NCI-H460 (cell line): Measurements from ENCODE around the gene MAPRE3. TPM values are rescaled to one million over a fixed set of nuclear protein-coding genes. Genes with fewer than 3 reads are reported as not detected.

Source experiments
- DNase-seq: peaks from one replicate; pipeline ENCODE4 v3.0.0-alpha.2; 2016; ENCODE audit warnings: low read depth; ENCODE audit errors: extremely low read depth
- total RNA-seq: library from RNA; depleted of rRNA; stranded (reverse); fragments of >200 nt; shearing (Covaris generic); gene quantifications from 2 replicates; pipeline ENCODE4 v1.2.3, GENCODE V29; 2014

Gene MAPRE3
- total RNA-seq, 1 experiment from 2014 or later = 4.0 TPM

DNA sequence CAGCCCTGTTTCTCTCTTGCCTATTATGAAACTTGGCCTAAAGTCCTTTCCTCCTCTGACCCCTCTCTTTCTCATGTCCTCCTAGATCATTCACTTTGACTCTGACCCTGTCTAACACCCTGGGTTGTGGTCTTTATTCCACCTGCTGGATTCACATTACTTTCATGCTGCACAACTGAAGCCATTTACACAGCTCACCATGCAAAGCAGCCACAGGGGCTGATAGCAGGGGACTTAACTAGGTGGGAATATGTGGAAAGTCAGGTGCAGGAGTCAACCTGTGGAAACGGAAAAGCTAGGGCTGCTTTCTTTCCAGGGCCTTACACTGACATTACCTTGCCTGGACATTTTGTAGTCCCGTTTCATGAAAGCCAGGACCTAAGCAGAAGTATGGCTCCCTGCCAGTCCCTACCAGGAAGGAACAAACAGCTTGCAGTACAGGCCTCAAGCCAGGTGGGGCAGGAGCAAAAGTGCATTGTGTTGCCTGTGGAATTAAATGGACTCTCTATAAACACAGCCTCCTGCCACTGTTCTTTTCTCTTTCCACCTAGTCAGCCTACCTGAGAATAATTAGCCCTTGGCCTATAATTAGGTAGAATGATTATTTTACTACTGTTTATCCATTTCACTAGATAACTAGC, 11.8 kb downstream of the MAPRE3 start:
- peak; percentile 11 for DNase-seq

DNA sequence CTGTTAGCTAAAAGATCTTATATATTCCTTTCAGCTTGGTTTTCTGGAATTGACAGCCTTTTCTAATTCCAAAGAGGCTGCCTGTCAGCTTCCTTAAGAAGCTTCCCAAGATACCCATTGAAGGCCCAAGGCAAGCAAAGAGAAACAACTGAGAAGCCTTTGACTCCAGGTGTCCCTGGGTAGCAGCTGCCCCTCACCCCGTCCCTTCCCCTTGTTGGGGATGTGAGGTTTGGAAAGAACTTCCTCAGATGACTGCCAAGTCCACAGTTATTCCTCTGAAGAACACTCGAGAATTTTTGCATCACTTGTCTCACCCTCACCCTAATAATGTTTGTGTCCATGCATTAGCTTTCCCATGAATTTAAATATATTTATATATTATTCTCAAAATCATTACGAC, 13.3 kb downstream of the MAPRE3 start:
- no peak for DNase-seq

DNA sequence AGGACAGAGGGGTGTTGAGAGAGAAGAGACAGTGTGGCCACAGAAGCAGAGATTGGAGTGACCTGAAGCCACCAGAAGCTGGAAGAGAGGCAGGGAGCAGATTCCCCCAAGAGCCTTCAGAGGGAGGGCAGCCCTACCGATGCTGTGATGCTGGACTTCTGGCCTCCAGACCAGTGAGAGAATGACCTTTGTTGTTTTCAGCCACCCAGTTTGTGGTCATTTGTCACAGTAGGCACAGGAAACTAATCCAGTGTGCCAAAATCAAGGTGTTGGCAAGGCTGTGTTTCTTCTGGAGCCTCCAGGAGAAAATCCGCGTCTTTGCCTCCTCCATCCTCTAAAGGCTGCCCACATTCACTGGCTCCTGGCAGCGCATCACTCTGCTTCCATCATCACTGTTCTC, 15.4 kb downstream of the MAPRE3 start:
- DNase-seq = no peak

DNA sequence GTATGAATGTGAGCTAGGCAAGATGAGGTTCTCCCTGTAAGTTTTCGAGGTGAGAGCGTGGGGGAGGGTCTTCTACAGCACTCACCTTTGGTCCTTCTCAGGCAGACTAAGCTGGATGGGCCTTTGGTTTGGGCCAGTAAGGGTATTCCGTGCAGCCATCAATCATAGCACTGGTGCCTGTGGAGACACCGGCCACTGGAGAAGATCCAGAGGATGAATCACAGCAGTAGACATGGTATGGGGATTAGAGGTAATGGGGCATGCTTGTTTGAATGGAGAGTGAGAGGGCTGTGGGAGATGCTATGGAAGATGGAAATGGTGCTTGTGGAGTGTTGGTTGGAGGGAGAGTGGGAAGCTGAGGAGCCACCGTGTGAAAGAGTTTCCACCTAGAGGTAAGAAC, 16.1 kb downstream of the MAPRE3 start:
- DNase-seq = no peak

DNA sequence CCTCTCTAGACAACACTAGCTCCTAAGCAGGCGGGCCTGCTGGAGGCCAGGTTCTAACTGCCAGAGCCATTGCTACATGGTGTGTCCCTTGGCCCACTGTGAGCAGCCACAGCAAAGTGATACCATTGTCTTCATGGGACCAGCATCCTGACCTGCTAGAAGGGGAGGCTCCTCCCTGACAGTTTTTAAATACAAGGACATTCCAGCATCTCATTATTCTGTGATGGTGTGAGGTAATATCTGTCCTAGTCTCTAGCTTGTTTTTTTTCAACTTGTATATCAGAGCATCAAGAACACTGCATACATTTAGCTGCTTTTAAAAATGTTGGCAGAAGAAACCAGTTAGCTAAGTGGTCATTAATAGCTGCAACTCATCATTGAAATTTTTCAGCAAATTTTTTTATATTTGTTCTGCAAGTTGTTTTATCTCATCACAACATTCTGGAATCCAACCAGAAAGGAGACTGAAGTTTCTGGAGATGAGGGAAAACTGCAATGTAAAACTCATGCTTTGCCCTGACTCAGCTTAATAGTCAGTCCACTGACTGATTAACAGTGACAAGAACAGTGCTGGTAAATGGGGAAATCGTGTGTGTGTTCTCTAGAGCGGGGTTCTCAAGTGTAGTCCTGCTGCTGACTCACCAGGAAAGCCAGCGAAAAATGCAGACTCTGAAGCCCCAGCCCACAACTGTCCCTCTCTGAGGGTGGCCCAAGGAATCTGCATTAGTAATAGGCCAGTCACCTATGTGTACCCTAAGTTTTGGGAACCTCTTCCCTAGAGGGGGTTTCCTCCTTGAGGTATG, 17.8 kb downstream of the MAPRE3 start:
- no peak for DNase-seq

DNA sequence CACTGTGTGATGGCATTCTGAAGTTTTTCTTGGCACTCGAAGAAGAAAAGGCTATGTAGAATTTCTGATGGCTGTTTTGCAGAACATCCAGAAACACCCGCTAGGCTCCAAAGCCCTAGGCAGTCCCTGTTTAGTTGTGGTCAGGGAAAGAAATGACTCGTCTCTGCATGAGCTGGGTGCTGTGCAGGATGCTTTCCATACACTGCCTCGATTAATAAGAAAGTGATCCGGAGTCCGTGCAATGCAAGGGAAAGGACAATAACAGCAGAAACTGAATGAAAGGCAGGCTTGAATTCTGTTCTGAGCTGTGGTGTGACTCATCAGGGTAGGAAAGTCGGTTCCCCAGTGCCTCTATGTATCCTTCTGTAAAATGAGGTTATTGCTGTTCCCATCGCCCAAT, 18.7 kb downstream of the MAPRE3 start:
- no peak for DNase-seq

DNA sequence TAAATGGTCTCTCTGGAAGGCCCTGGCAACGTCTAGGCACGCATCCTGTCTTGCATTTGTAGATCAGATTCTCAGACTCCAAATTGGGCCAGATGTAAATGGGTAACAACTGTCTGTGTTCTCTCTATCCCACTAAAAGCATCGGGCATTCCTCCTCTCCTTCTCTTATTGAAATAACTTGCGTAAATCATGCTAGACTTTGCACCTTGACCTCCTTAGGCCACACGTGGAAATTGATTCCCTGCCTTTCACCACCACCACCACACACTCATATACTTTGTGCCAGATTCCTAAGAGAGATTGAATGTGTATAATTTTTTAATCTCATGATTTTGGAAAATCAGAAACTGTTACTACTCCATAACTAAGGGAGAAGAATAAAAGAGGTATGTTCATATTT, 21.3 kb downstream of the MAPRE3 start:
- no peak for DNase-seq

DNA sequence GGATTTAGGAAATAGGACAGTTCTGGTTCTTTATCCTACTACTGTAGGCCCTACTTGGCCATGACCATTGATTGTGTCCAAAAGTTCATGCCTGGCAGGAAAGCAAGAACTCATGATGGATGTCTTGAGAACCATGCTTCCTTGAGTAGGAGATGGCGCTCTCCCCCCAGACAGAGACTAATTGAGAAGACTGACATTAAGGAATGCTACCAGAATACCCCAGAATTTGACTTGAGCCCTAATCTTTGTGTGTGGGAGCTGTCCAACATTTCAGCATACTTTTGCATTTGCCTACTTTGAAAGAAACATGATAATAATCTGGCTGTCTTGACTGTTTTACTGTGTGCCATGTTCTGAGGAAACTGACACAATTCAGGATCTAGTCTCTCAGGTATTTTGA, 23.3 kb downstream of the MAPRE3 start:
- no peak for DNase-seq

DNA sequence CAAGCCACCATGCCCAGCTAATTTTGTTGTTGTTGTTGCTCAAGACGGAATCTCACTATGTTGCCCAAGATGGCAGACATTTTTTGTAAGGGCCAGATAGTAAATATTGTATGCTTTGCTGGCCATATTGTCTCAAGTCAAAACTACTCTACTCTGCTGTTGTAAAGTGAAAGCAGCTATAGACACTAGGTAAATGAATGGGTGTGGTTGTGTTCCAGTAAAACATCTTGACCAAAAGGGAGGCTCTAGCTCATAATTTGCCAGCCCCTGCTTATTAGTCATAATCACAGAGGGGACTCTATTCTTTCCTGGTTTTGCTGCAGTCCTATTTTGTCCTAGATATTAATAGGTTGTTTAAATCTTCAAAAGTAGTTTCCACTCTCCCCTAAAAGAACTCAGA, 24.5 kb downstream of the MAPRE3 start:
- DNase-seq = no peak

DNA sequence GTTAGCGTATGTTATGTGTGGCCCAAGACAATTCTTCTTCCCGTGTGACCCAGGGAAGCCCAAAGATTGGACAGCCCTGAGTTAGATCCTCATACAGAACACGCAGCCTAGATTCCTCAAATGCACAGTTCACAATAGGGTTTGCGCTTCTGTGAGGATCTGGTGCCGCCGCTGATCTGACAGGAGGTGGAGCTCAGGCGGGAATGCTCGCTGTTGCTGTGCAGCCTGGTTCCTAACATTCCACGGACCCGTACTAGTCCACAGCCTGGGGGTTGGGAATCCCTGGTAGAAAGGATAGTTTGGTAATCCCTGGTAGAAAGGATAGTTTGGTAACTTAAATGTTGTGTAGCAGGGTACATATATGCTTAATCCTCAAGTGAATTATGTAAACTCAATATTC, 27.0 kb downstream of the MAPRE3 start:
- DNase-seq = no peak

DNA sequence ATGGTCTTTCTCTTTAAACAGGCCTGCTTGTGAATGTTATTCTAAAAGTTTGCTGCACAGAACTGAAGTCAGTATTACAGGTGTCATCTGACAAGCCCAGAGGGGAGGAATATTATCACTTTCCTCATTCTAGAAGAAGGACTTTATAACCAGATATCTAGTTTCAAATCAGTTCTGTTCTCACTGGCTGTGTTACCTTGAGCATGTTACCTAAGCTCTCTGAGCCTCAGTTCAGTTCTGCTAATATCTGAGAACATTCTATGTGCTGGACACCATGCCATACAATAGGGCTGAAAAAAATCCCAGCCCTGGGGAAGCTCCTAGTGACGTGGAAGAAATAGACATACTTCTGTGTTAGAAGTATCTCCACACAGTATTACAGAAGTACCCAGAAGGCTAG, 27.9 kb downstream of the MAPRE3 start:
- DNase-seq = no peak

DNA sequence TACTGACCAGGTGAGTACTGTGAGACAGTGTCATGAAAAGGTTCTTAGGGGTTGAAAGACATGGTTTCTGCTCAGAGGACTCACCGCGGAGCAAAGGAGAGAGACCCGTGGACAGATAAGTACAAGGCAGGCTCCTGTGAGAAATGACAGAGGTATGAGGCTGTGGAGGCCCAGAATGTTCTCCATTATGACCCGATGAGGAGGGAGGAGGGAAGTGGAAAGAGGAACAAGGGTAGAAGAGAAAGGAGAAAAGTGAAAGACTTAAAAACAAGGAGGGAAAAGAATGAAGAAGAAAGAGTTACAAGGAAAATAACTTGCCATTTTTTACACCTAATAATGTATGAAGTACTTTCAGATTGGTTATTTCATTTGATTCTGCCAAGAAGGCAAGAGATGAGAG, 29.8 kb downstream of the MAPRE3 start:
- DNase-seq = no peak

DNA sequence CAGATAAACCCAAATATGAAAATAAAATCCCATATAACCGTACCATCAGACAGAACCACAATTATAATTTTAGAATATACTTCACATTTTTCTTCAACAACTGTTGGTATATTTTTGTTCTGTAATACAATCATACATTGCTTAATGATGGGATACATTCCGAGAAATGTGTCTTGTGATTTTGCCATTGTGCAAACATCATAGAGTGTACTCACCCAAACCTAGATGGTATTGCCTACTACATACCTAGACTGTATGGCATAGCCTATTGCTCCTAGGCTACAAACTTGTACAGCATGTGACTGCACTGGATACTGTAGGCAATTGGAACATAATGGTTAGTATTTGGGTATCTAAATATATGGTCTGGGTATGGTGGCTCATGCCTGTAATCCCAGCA, 30.6 kb downstream of the MAPRE3 start:
- DNase-seq = no peak

DNA sequence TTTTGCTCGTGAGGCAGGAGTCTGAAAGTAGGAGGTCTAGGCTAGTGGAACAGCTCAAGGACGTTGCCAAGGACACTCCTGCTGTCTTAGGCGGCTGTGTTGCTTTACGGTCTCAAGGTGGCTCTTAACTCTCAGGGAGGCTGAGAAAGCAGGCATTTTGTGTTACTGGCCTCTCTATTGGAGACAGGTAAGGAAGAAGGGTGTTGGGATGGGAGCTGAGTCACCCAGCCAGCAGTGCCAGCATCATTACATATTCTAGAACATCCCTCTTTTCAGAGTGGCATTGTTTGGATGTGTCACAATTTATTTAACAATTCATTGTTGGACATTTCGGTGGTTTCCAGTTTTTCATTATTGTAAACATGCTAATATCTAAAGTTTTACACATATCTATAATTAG, 31.5 kb downstream of the MAPRE3 start:
- DNase-seq = no peak

DNA sequence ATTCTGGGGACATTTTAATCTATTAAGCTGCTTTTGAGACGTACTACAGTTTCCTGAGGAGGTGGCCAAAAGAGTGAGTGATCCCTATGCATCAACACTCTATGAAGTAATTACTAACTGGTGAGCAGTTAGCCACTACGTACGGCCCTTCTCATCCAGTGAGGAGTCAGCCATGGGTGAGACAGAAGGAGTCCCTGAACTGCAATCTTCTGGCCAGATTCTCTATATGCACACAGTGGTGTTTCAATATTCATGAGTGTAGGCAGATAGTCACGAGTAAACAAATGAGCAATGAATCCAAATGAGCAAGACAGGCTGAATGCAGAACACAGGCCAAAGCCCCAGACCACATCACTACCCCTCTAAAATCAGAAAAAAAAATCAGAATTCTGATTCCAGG, 32.6 kb downstream of the MAPRE3 start:
- no peak for DNase-seq

DNA sequence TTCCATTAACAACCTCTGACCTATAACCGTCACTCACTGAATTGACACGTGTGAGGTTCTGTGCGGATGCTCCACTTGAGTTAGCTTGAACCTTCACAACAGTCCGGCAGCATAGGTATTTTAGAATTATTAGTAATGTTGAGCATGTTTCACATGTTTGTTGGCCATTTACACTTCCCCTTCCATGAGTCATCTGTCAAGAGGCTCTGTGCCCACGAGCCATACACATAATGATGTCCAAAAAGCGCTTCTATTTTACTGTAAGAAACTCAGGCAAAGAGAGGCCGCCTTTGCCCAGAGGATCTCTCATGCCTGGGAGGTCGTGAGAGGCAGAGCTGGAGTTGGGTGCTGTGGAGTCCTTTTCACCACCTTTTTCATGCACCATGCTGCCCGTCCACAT, 33.4 kb downstream of the MAPRE3 start:
- DNase-seq = no peak

DNA sequence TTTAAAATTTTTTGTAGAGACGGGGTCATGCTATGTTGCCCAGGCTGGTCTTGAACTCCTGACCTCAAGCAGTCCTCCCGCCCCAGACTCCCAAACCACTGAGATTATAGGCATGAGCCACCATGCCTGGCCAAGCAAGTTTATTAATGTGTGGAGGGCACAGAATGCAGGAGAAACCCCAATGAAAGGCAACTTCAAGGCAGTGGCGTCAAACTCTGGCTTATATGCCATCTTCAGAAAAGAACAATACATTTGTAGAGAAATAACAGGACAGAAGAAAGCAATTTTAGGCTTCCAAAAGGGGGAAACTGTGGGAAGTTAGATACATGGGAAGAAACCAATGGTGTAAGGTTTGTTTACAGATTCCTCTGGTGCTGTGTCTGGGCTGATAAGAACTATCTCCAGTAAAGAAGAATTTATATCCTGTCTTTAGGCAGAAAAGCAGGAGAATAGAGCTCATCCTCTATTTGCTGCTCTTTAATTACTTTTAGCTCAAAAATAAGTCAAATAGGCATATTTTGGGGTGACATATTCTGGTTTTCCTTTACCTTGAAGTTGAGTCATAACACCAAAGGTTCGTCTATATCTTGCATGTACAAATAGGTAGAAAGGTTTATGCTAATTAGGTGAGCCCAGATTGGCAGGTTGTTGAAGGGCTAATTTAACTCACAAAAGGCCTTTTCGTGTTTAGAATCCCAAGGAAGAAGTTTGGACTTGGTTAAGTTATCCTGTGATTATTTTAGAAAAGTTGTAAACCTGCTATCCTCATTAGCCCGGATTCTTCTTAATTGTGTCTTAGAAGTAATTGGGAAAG, 36.4 kb downstream of the MAPRE3 start:
- no peak for DNase-seq

DNA sequence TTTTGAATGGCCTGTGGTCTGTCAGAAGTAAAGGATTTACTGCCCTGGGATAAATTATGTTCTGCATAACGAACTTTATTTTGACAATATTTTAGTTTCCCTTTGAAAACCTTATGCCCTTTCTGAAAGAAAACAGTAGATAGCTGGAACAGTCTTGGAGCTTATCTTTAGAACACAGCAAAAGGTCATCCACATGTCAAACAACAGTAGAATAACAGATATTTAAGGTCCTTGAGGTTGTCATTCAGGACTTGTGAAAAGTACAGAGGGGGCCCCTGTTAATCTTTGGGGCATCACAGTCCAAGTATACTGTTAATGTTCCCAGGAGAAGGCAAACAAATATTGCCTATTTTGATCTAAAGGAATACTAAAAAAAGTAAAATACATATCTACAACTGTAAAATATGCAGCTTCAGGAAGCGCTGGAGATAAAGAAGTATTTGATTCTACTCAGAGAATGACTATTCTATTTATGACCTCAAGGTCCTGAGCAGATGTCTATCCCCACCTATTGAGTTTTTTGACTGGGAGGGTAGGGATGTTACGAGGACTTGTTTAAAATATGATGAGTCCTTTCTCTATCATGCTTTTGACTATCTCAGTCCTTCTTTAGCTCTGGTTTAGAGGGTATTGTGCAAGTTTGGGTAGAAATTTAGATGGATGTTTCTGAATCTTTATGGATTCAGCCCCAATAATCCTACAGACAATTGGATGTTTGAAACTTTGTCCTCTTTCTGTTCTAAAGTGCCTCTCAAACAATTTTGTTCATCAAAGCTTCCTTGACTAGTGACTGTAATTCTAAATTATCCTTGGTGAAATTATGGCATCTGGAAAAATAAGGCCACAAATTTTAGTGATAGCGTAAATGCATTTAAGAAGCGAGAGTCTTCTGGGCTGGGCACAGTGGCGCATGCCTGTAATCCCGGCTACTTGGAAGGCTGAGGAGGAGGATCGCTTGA, 37.3 kb downstream of the MAPRE3 start:
- no peak for DNase-seq

DNA sequence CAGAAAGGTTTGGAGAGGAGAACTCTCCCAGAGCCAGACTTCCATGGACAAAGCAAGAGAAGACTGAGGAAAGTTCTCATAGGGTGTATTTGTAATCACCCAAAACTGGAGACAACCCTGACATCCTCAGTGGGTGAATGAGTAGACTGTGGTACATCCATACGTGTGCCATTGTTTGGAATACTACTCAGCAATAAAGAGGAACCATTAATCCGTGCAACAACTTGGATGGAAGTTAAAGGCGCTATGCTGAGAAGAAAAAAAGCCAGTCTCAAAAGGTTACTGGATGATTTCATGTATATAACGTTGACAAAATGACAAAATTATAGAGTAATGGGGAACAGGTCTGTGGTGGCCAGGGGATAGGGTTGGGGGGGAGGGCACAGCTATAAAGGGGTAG, 38.2 kb downstream of the MAPRE3 start:
- DNase-seq = no peak

DNA sequence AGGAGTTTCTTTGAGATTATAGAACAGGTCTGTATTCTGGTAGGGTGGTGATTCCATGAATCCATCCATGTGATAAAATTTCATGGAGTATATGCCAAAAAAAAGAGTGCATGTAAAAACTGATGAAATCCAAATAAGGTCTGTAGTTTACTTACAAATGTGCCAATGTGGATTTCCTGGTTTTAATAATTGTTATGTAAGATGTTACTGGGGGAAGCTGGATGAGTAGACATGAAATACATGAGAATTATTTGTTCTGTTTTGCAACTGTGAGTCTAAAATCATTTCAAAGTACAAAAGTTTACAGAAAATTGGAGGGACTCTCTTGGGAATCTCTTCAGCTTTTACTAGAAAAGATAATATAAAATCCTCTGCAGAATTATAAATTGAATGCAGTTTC, 38.6 kb downstream of the MAPRE3 start:
- no peak for DNase-seq

DNA sequence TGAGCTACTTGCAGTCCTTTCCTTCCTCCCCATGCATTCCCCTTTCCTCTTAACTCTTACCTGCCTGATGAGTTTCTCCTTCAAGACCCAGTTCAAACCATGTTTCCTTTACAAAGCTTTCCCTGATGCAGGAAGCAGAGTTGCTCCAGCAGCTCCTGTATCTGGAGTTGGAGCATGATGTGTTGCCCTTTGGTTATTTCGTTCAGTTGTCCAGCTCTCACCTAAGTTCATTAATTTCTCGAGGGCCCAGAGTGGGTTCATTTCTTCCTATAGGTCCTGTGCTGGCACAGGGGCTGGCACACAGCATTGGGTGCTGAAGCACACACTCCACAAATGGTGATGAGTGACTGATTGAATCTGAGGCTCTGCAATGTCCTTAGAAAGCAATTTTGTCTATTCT, 39.3 kb downstream of the MAPRE3 start:
- no peak for DNase-seq
